A549 (cell line): ENCODE data around the gene PTH2R.

ENCODE experiments used
- EHMT2 ChIP-seq: fragments of 200-600 bp; sonication (generic); IDR thresholded peaks from 2 replicates; pipeline ENCODE4 v1.6.1; 2016; ENCODE audit warnings: antibody characterized with exemption, low read depth, mild to moderate bottlenecking, moderate library complexity
- MAX ChIP-seq: IDR thresholded peaks from 2 replicates; pipeline ENCODE4 v1.6.1; 2012
- MAZ ChIP-seq: fragments of 150-350 bp; IDR thresholded peaks from 2 replicates; pipeline ENCODE4 v1.6.1; 2014; ENCODE audit warnings: antibody characterized with exemption, low read depth, low read length, borderline replicate concordance
- POLR2A ChIP-seq: IDR thresholded peaks from 2 replicates; pipeline ENCODE4 v1.6.1; 2012; ENCODE audit warnings: mild to moderate bottlenecking, low read length

DNA sequence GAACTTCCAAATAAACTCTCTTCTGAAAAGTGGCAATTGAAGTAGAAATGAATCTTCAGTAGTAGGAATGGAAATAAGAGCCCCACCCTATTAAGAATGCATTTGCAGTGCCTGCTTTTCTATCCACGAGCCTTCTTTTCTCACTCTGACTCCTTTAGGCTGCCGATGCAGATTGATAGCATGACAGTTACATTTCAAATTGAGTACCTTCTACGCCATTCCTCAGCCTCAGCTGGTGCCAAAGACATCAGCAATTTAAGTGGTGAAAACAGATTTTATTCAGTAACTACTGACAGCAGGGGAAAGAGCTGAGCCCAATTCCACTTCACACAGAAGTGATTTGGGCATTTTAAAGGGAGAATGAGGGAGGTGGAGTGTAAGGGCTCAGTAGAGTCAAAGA, 85.5 kb downstream of the PTH2R start:
- TF ChIP-seq EHMT2 (no peak), MAZ (no peak), MAX (no peak), POLR2A (no peak)
